GM12878 (cell line): ENCODE data around the gene UNC13A. TPM values are rescaled to one million over a fixed set of nuclear protein-coding genes. Genes with fewer than 3 reads are reported as not detected.
A peak's percentile ranks its signal among the peaks of the same experiment; 100 is the strongest.

Source experiments
- ATAC-seq: fragments of 200-7000 bp; cut with Tn5 transposase; 3 replicates; pipeline ENCODE4 v1.9.1; 2020; ENCODE audit warnings: mild to moderate bottlenecking, moderate library complexity
- BruUV-seq: library from RNA; stranded (reverse); fragments of 400-500 nt; replicated peaks from 2 replicates; lab custom pipeline; 2021; lab: Mats Ljungman, UMichigan
- CTCF ChIA-PET: fragments of 300-600 bp; sonication (Branson Sonifier 250); formaldehyde crosslinking; extraction: SDS; loops from one replicate; lab custom pipeline; 2021; ENCODE audit warnings: inconsistent platforms; lab: Yijun Ruan, JAX
- POLR2A ChIA-PET: fragments of 350-600 bp; formaldehyde crosslinking; extraction: SDS; loops from one replicate; lab custom pipeline; 2021; ENCODE audit warnings: inconsistent platforms; lab: Charles Lee
- RAD21 ChIA-PET: fragments of 300-600 bp; sonication (Branson Sonifier 250); formaldehyde crosslinking; loops from one replicate; lab custom pipeline; 2023; ENCODE audit warnings: antibody characterized with exemption; ENCODE audit not compliant: unreplicated experiment; lab: Charles Lee
- SMC1A ChIA-PET: fragments of 300-600 bp; sonication (Branson Sonifier 250); formaldehyde crosslinking; loops from one replicate; lab custom pipeline; 2023; ENCODE audit not compliant: unreplicated experiment, uncharacterized antibody; lab: Charles Lee
- DNase-seq: peaks from one replicate; pipeline ENCODE4 v3.0.0-alpha.2; 2011; ENCODE audit warnings: low read depth, low spot score
- FAIRE-seq: peaks from 3 replicates; lab custom pipeline; 2011; peaks lifted over from hg19 to GRCh38; lab: Jason Lieb, UNC
- H2AFZ ChIP-seq: 2 replicates; pipeline ENCODE4 v1.6.0; 2011; ENCODE audit warnings: low read depth, low read length, control low read depth; ENCODE audit not compliant: control insufficient read depth
- H3K27ac ChIP-seq: 2 replicates; pipeline ENCODE4 v1.5.1; 2011; ENCODE audit warnings: control low read depth; ENCODE audit not compliant: control insufficient read depth, insufficient read depth
- H3K27me3 ChIP-seq, 2 experiments: replicated peaks in 1 of 2; 2 replicates each; pipeline versions ENCODE4 v1.6.0 to v1.6.1; 2011; ENCODE audit warnings: low read length in 1 of 2; ENCODE audit not compliant: control insufficient read depth in 2 of 2, insufficient read depth in 2 of 2
- H3K36me3 ChIP-seq, 2 experiments: 2 replicates each; pipeline ENCODE4 v1.5.1; 2011; ENCODE audit warnings: low read length in 1 of 2; ENCODE audit not compliant: control insufficient read depth in 2 of 2, insufficient read depth in 2 of 2
- H3K4me1 ChIP-seq: 2 replicates; pipeline ENCODE4 v1.6.1; 2011; ENCODE audit warnings: mild to moderate bottlenecking, low read length, moderate library complexity, mixed read lengths; ENCODE audit not compliant: control insufficient read depth, insufficient read depth
- H3K4me2 ChIP-seq: 2 replicates; pipeline ENCODE4 v1.6.0; 2011; ENCODE audit warnings: control low read depth; ENCODE audit not compliant: control insufficient read depth, insufficient read depth
- H3K4me3 ChIP-seq: fragments of 200-600 bp; sonication (generic); 2 replicates; pipeline ENCODE4 v1.5.1; 2016
- H3K79me2 ChIP-seq: 2 replicates; pipeline ENCODE4 v1.6.0; 2011; ENCODE audit warnings: low read length; ENCODE audit not compliant: control insufficient read depth, insufficient read depth
- H3K9ac ChIP-seq: 2 replicates; pipeline ENCODE4 v1.8.0; 2011; ENCODE audit warnings: low read length, control low read depth, mixed read lengths; ENCODE audit not compliant: control insufficient read depth, insufficient read depth
- H3K9me3 ChIP-seq: replicated peaks from 3 replicates; pipeline ENCODE4 v1.5.1; 2011; ENCODE audit warnings: mild to moderate bottlenecking, low read length; ENCODE audit not compliant: control insufficient read depth, insufficient read depth
- H4K20me1 ChIP-seq: 2 replicates; pipeline ENCODE4 v1.6.0; 2011; ENCODE audit not compliant: control insufficient read depth, insufficient read depth
- BRCA1 ChIP-seq: IDR thresholded peaks from 2 replicates; pipeline ENCODE4 v1.6.1; 2011; ENCODE audit warnings: low read depth, low read length, improper control_type of control experiment
- EP300 ChIP-seq, 2 experiments: fragments of 150-350 bp in 1 of 2; IDR thresholded peaks; 2 replicates each; pipeline ENCODE4 v1.6.1; 2011 to 2012; ENCODE audit warnings: low read depth in 2 of 2, low read length in 2 of 2, borderline replicate concordance in 1 of 2, improper control_type of control experiment in 1 of 2, inconsistent platforms in 1 of 2; ENCODE audit not compliant: control insufficient read depth in 1 of 2
- EZH2 ChIP-seq: IDR thresholded peaks from 2 replicates; pipeline ENCODE4 v1.6.1; 2012; ENCODE audit warnings: low read depth, mild to moderate bottlenecking, control low read depth, inconsistent platforms, low read length, borderline replicate concordance; ENCODE audit not compliant: control insufficient read depth
- HDGF ChIP-seq: fragments of 450-650 bp; IDR thresholded peaks from 2 replicates; pipeline ENCODE4 v1.6.1; 2016; ENCODE audit warnings: antibody characterized with exemption
- MTA2 ChIP-seq: fragments of 450-650 bp; IDR thresholded peaks from 2 replicates; pipeline ENCODE4 v1.6.1; 2016; ENCODE audit warnings: low read depth, mild to moderate bottlenecking, moderate library complexity
- POLR2A ChIP-seq: IDR thresholded peaks from 2 replicates; pipeline ENCODE4 v1.6.1; 2011; ENCODE audit warnings: low read depth, mild to moderate bottlenecking, low read length
- RAD21 ChIP-seq: IDR thresholded peaks from 2 replicates; pipeline ENCODE4 v1.6.1; 2011; ENCODE audit warnings: mild to moderate bottlenecking, low read depth, low read length, moderate library complexity; ENCODE audit not compliant: insufficient read depth
- WGBS: methylation state at CpG from one replicate; pipeline ENCODE4 v1.1.6; 2016; ENCODE audit warnings: low lambda C conversion rate; ENCODE audit not compliant: insufficient replicate concordance, insufficient coverage; ENCODE audit errors: missing lambda C conversion rate; 5-methylcytosine and 5-hydroxymethylcytosine counted together
- in situ Hi-C: fragments of 300-500 bp; cut with MboI; formaldehyde crosslinking; loops from 9 replicates; pipeline ENCODE4 v1.14.3; 2018; ENCODE audit warnings: mixed read lengths
- intact Hi-C: fragments of 100-400 bp; cut with micrococcal nuclease; formaldehyde crosslinking; loops from one replicate; pipeline ENCODE4 v1.14.2; 2022; ENCODE audit not compliant: unreplicated experiment
- polyA plus RNA-seq, 11 experiments: library from polyadenylated mRNA; depleted of rRNA in 4 of 11; unstranded in 6 of 11; stranded (reverse) in 5 of 11; fragments of >200 nt; fragmentation: Nextera tagmentation in 4 of 11; fragmentation: Illumina TruSeq in 1 of 11; extraction: Ambion mirVana in 4 of 11; extraction: Trizol in 1 of 11; gene quantifications; 1 replicate in 1 of 11; 2 replicates in 10 of 11; pipeline versions ENCODE4 v1.2.1 to v1.2.3, GENCODE V29; 2011 to 2016; ENCODE audit warnings: inconsistent platforms in 2 of 11, missing spikeins in 2 of 11, low read depth in 1 of 11
- total RNA-seq, 4 experiments: library from RNA; depleted of rRNA in 3 of 4; stranded (reverse); fragments of >200 nt in 3 of 4; fragmentation: Illumina TruSeq in 1 of 4; extraction: Trizol in 1 of 4; gene quantifications; 2 replicates each; pipeline versions ENCODE4 v1.2.1 to v1.2.3, GENCODE V29; 2013 to 2021

Gene UNC13A
- total and polyA plus RNA-seq, 10 of the 15 experiments (the other 5 are each of a cell fraction or from before 2014, with no cell fraction given) = under 0.01 to 0.23 (median 0.13) TPM; not detected in 1

GRCh38 chr19:17737690-17738153 is 49.6 kb upstream of the UNC13A start (continued):
- TF ChIP-seq MTA2 (no peak), HDGF (no peak), RAD21 (no peak), EP300 (IDR thresholded peaks at IDR 0.05; ENCODE audit: borderline replicate concordance in 1 of 2, control insufficient read depth in 1 of 2, low read depth in 2 of 2, low read length in 2 of 2) (no peak)

GRCh38 chr19:17735410-17735809 is 47.3 kb upstream of the UNC13A start:
- CTCF ChIA-PET = interaction anchor here (0.5 kb wide), 1 partner anchor 24 kb away, joined by 4 read pairs; no protein-coding TSS in a partner anchor
- TF ChIP-seq EZH2 (no peak), BRCA1 (no peak), POLR2A (peak; percentile 29; the same call in 1 of the 2 replicates)
- FAIRE-seq (no peak), DNase-seq (no peak), ATAC-seq (no peak)
- no TSS peak for BruUV-seq
- Histone ChIP-seq H3K79me2 (peaks cover 2% of the 10 kb centered on the region), H3K9me3 (no peaks in the 10 kb centered on the region; the same call in 2 of the 3 replicates), H2AFZ (no peak overlapping the region), H3K9ac (no peak overlapping the region), H3K4me2 (no peak overlapping the region), H4K20me1 (no peaks in the 10 kb centered on the region), H3K4me1 (peaks cover 16% of the 10 kb centered on the region), H3K36me3 (peaks cover 4 to 14% of the 10 kb centered on the region in 2 experiments), H3K27ac (no peak overlapping the region), H3K27me3 (no peaks in the 10 kb centered on the region), H3K4me3 (no peak overlapping the region)
- intact Hi-C loops = no loop called here
- RAD21 ChIA-PET = no interaction called here
- POLR2A ChIA-PET = interaction anchor here (0.7 kb wide), 1 partner anchor 118 kb away, joined by 6 read pairs; no protein-coding TSS in a partner anchor
- in situ Hi-C loops = no loop called here
- WGBS = 100% methylated on average over 4 of the region's 5 CpGs
- SMC1A ChIA-PET = interaction anchor here (9.9 kb wide), 1 partner anchor 19 kb away, joined by 93 read pairs; the partner anchor contains the start of gene FCHO1
